Right lobe of liver (tissue), 6 donors: ENCODE results near the gene EBLN2. TPM values are rescaled to one million over a fixed set of nuclear protein-coding genes. Genes with fewer than 3 reads are reported as not detected.

Source experiments
- ATAC-seq, 4 donors: fragments of 200-7000 bp; cut with Tn5 transposase; one replicate each; pipeline ENCODE4 v1.9.1; 2020; ENCODE audit warnings: mild to moderate bottlenecking in 4 of 4, moderate library complexity in 4 of 4
- DNase-seq, 3 donors: peaks; one replicate each; pipeline ENCODE4 v3.0.0-alpha.2; 2020
- H3K27ac ChIP-seq, 3 donors: fragments of 200-600 bp; one replicate each; pipeline ENCODE4 v1.8.0; 2022
- H3K27me3 ChIP-seq, 2 donors: fragments of 200-600 bp; one replicate each; pipeline ENCODE4 v1.8.0; 2022
- H3K36me3 ChIP-seq, 4 donors: fragments of 200-600 bp; sonication (generic) in 1 of 4; one replicate each; pipeline versions ENCODE4 v1.5.1 to v1.8.0; 2017 to 2022; ENCODE audit warnings: control low read depth in 1 of 4
- H3K4me1 ChIP-seq, 4 donors: fragments of 200-600 bp; sonication (generic) in 1 of 4; one replicate each; pipeline versions ENCODE4 v1.5.1 to v1.8.0; 2017 to 2022; ENCODE audit warnings: control low read depth in 1 of 4
- H3K4me3 ChIP-seq, 3 donors: fragments of 200-600 bp; one replicate each; pipeline ENCODE4 v1.8.0; 2022
- H3K9me3 ChIP-seq, 4 donors: fragments of 200-600 bp; sonication (generic) in 1 of 4; one replicate each; pipeline versions ENCODE4 v1.5.1 to v1.8.0; 2017 to 2022; ENCODE audit warnings: control low read depth in 1 of 4
- POLR2A ChIP-seq: fragments of 450-650 bp; IDR thresholded peaks from one replicate; pipeline ENCODE4 v1.6.1; 2017; ENCODE audit warnings: antibody characterized with exemption, mild to moderate bottlenecking
- WGBS: methylation state at CpG from one replicate; pipeline ENCODE4 v1.1.6; 2018; ENCODE audit warnings: low coverage, low lambda C conversion rate; ENCODE audit not compliant: insufficient coverage; ENCODE audit errors: missing lambda C conversion rate; 5-methylcytosine and 5-hydroxymethylcytosine counted together
- intact Hi-C, 2 donors: fragments of 100-400 bp; cut with DNase I; formaldehyde crosslinking; loops; one replicate each; pipeline versions ENCODE4 v1.11.2 to v1.14.1; 2022
- total RNA-seq, 6 experiments: library from RNA; depleted of rRNA in 2 of 6; stranded (reverse); fragments of >200 nt in 2 of 6; fragmentation: NEBNext Ultra II Directional in 3 of 6; extraction: Animal tissue kit (Norgen Biotek cat#: 25700) in 3 of 6; gene quantifications; one replicate each; pipeline versions ENCODE4 v1.1.0 to v1.2.4, GENCODE V29; 2016 to 2023
- TF ChIP-seq, protein P1 (sequence below), 4 donors: fragments of 200-600 bp in 3 of 4; fragments of 450-650 bp in 1 of 4; IDR thresholded peaks; one replicate each; pipeline versions ENCODE4 v1.5.1 to v1.8.0; 2016 to 2022; ENCODE audit warnings: antibody characterized with exemption in 4 of 4, mild to moderate bottlenecking in 2 of 4
- donor health status: DM: no; HTN: yes; CAD: no.
- donor health status: DM: no; HTN: no; CAD: no.
- donor health status: DM: no; HTN: no; CAD: no.
- donor health status: DM: no; HTN: yes; CAD: no.
- donor health status: DM: no; HTN: yes; CAD: no.

EBLN2 gene
- total RNA-seq, 6 experiments from 2014 or later, result 1.5 to 3.8 (median 1.7) TPM

GRCh38 chr3:73086071-73086494 lies 24.6 kb downstream of the EBLN2 start:
- Histone ChIP-seq H3K27me3 (no peaks in the 10 kb centered on the region), H3K4me1 (no peaks in the 10 kb centered on the region), H3K4me3 (no peak overlapping the region), H3K27ac (no peak overlapping the region), H3K9me3 (no peaks in the 10 kb centered on the region), H3K36me3 (no peaks in the 10 kb centered on the region)
- DNase-seq (peak in 2 of 3 donors; percentile 37 to 56), ATAC-seq (peak; percentile 86 to 89 (median 88))
- TF ChIP-seq POLR2A, result no peak
- TF ChIP-seq, protein P1, sequence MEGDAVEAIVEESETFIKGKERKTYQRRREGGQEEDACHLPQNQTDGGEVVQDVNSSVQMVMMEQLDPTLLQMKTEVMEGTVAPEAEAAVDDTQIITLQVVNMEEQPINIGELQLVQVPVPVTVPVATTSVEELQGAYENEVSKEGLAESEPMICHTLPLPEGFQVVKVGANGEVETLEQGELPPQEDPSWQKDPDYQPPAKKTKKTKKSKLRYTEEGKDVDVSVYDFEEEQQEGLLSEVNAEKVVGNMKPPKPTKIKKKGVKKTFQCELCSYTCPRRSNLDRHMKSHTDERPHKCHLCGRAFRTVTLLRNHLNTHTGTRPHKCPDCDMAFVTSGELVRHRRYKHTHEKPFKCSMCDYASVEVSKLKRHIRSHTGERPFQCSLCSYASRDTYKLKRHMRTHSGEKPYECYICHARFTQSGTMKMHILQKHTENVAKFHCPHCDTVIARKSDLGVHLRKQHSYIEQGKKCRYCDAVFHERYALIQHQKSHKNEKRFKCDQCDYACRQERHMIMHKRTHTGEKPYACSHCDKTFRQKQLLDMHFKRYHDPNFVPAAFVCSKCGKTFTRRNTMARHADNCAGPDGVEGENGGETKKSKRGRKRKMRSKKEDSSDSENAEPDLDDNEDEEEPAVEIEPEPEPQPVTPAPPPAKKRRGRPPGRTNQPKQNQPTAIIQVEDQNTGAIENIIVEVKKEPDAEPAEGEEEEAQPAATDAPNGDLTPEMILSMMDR (IDR thresholded peaks at IDR 0.05), result peak; percentile 71 to 84 (median 80)
- intact Hi-C loops, result loop anchor here (5.0 to 10.0 kb wide), 2 partner anchors 229 to 231 kb away; no protein-coding TSS in a partner anchor
- 27% methylated on average over 8 of the region's 8 CpGs for WGBS

GRCh38 chr3:73094129-73094528 lies 32.7 kb downstream of the EBLN2 start:
- TF ChIP-seq, protein P1 (IDR thresholded peaks at IDR 0.05), result no peak
- TF ChIP-seq POLR2A, result no peak
- Histone ChIP-seq H3K27me3 (no peaks in the 10 kb centered on the region), H3K36me3 (no peaks in the 10 kb centered on the region), H3K9me3 (no peaks in the 10 kb centered on the region), H3K4me3 (no peak overlapping the region), H3K4me1 (no peaks in the 10 kb centered on the region), H3K27ac (no peak overlapping the region)
- ATAC-seq (no peak), DNase-seq (no peak)
- intact Hi-C loops, result no loop called here
- WGBS, result 43% methylated on average over 4 of the region's 6 CpGs

DNA sequence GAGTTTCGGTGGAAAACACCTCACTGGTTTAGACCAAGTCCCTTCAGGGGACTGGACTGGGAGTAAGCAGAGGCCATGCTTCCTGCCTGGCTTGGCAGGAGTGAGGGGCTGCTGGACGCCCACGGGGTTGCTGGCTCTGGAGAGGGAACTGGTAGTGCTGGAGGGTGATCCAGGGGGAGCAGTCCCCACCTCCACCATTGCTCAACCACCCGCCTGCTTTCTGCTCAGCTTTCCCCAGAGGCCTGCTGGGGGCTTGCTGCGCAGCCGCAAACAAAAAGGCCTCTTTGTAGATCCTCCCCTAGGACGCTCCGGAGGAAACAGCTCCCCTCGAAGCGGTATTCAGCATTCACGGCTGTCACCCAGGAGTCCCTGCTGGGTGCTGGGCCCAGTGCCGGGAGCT lies 33.5 kb downstream of the EBLN2 start:
- no peaks in the 10 kb centered on the region for H3K27me3 ChIP-seq
- H3K27ac ChIP-seq, result no peak overlapping the region
- TF ChIP-seq, protein P1 (IDR thresholded peaks at IDR 0.05), result no peak
- TF ChIP-seq POLR2A, result no peak
- H3K36me3 ChIP-seq, result no peaks in the 10 kb centered on the region
- H3K4me3 ChIP-seq, result no peak overlapping the region
- no peak for ATAC-seq
- intact Hi-C loops, result no loop called here
- 43% methylated on average over 5 of the region's 12 CpGs for WGBS
- no peaks in the 10 kb centered on the region for H3K4me1 ChIP-seq
- no peak for DNase-seq
- H3K9me3 ChIP-seq, result no peaks in the 10 kb centered on the region

DNA sequence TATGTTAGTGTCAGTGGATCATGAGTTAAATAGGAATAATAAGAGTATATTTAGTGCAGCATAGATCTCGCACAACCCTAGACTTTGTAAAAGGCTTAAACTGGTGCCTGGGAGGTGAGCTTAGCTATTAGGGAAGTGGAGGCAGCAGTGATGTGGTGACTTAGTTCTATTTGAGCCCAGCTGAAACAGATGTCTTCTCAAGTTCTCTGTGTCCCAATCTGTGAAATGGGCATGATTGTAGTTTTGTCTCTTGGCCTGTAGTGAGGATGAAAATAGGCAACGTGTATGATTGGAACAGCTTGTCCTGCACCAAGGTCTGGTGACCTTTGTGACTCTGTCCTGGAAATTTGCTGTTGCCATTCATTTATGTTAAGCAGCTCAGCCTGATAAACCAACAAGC lies 34.7 kb downstream of the EBLN2 start:
- intact Hi-C loops, result no loop called here
- no peaks in the 10 kb centered on the region for H3K4me1 ChIP-seq
- H3K4me3 ChIP-seq, result no peak overlapping the region
- no peaks in the 10 kb centered on the region for H3K9me3 ChIP-seq
- TF ChIP-seq, protein P1 (IDR thresholded peaks at IDR 0.05), result no peak
- no peak for TF ChIP-seq POLR2A
- H3K36me3 ChIP-seq, result no peaks in the 10 kb centered on the region
- no peaks in the 10 kb centered on the region for H3K27me3 ChIP-seq
- DNase-seq (no peak), ATAC-seq (no peak)
- WGBS, result 70% methylated on average over 2 of the region's 2 CpGs
- no peak overlapping the region for H3K27ac ChIP-seq

DNA sequence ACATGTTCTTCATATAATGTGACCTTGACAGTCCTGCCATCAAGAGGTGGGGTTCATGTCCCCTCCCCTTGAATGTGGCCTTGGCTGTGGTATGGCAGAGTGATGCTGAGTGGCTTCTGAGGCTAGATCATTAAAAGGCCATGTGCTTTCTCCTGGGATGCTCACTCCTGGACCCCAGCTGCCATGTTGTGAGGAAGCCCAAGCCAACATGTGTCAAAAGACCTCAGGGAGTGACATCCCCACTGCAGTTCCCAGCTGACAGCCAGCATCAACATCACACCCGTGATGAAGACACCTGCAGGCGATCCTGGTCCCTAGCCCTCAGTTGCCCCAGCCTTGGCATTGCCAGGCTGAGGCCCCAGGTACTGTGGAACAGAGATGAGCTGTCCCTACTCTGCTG lies 36.6 kb downstream of the EBLN2 start:
- TF ChIP-seq, protein P1 (IDR thresholded peaks at IDR 0.05), result no peak
- no peak for TF ChIP-seq POLR2A

More for the DNA sequence above, 36.6 kb downstream of the EBLN2 start:
- 92% methylated on average over 2 of the region's 2 CpGs for WGBS
- ATAC-seq, result no peak
- intact Hi-C loops, result no loop called here
- Histone ChIP-seq H3K9me3 (no peaks in the 10 kb centered on the region), H3K36me3 (no peaks in the 10 kb centered on the region), H3K27ac (no peak overlapping the region), H3K4me3 (no peak overlapping the region), H3K4me1 (no peaks in the 10 kb centered on the region), H3K27me3 (no peaks in the 10 kb centered on the region)
- no peak for DNase-seq
